NOMO-1 treated with dmso at 0.1 percent for 144 hours (cell line): ENCODE data around the gene YPEL2.
A peak's percentile ranks its signal among the peaks of the same experiment; 100 is the strongest.

Source experiments
- DNase-seq: peaks from one replicate; lab custom pipeline; 2025; ENCODE audit not compliant: unreplicated experiment; lab: John Stamatoyannopoulos, UW

YPEL2 gene

DNA sequence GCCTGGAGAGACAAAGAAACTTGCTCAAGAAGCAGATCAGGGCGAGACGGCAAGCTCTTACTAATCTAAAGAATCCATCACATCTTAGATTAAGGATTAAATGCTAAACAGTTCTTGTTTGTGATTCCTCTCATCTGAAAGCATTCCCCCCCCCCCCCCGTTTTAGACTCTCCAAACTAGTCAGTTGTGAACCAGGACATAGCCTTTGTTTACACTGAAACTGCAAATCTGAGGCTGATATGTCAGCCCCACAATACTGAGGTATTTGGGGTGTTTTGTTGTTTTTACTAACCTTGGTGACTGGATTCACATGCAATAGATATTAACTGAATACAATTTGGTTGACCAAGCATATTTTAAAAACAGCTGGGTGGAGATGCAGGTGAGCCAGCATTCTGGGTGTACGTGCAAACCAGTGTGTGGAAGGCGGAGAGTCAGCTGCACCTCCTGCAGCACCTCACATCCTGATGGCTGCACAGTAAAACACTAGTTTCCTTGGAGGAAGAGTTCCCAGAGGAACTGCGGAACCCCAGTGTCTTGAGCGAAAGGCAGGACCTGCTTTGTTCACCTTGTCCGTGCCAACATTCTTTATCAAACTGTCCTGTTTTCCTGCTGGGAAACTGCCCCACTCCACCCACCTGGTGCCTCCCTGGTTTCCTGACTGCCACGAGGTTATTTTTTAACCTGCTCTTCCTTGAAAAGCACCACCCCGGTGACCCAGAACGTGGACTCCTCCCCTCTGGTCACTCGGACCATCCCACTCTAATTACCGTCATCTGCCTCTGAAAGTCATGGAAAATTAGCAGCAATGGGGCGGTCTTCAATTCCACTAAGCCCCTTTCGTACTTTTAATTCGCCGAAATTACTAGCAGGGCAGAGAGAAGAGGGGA, 1.2 kb upstream of the YPEL2 start:
- no peak for DNase-seq

- no peak for DNase-seq
Measured at GRCh38 chr17:59331929-59332748, 684 bp downstream of the YPEL2 start.

- DNase-seq = no peak
Measured at GRCh38 chr17:59332749-59333377, 1.4 kb downstream of the YPEL2 start.

DNA sequence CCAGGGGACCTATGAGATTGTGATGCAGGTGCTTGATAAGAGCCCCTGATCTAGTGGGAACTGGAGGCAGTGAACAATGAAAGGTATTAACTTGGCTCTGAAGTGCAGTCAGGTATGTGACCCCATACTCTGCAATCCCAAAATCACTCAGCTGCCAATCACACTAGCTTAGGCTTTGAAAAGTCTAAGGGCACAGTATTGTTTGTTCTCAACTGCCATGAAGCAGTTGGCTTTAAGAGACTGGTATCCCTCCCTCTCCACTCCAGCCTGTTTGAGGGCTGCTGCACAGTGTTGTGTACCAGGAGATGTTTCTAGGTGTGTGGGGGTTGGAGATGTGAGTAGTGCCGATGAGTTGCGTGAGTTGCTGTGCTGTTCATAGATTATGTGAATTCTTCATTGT, 2.4 kb downstream of the YPEL2 start:
- no peak for DNase-seq

DNA sequence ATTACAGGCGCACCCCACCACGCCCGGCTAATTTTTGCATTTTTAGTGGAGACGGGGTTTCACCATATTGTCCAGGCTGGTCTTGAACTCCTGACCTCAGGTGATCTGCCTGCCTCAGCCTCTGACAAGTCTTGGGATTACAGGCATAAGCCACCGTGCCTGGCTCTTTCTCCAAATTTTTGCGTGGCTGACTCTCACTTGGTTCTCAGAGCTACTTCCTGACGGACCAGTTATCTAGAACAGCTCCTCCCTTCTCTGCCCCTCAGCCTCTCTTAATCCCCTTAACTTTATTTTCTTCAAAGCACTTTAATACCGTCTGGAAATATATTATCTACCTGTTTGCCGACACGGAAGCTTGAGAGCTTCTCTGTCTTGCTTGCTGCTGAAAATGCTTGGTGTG, 4.2 kb downstream of the YPEL2 start:
- DNase-seq = no peak

GRCh38 chr17:59337741-59338299, 6.4 kb downstream of the YPEL2 start:
- DNase-seq = no peak

- DNase-seq = no peak
Measured at GRCh38 chr17:59338498-59338897, 7.0 kb downstream of the YPEL2 start.

DNA sequence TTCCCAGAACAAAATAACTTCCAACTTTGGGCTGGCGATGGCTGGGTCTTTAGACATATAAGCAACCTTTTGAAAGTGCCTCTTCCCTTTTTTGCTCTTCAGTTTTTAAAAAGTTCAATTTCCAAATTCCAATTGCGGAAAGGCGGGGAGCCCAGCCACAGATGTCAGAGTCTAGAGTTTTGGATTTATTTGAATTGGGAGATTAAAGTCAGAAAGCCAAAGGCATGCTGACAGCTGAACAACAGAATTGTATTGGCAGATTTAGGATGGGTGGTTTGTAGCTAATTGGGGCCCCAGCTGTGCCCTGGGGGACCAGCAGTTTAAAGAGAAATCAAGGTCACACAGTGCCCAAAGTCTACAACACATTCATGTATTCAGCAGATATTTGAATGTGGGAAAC, 10.5 kb downstream of the YPEL2 start:
- DNase-seq = no peak

DNA sequence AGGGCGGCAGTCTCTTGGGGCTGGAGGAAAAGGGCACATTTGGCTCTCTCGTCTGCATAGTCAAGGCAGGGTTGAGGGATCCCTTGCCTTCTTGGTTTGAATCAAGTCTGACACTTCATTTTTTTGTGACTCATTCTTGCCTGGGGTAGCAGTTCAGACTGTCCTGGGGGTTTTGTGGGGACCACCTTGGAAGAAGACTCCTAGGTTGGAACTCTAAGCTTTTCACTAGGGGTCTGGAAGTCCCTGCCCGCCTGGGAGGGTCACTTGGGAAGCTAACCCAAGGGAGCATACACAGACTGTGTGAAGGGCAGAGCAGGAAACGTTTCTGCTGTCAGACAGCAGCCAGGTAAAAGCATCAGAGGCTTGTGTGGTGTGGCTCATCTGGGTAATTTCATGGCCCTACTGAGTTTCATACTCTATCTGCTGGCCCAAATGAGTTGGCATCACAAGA, 11.3 kb downstream of the YPEL2 start:
- DNase-seq = no peak

DNA sequence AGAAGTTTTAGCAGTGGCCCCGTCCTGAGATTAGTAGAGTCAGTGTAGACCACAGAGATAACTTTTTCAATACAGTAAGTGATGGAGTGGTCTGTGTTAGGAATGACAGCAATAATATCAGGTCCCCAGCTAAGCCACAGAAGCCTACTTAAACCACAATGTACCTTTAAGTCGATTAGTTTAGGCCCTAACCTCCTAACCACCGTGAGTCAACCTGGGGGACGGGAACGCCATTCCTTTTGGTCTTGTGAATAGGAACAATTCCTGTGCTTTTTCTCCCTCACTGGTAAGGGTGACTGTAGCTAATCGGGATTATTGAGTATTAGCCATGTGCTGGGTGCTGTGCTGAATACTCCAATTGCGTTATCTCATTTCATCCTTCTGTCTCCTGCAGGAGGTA, 14.0 kb downstream of the YPEL2 start:
- no peak for DNase-seq

- DNase-seq = no peak
Measured at GRCh38 chr17:59346341-59346740, 14.9 kb downstream of the YPEL2 start.

DNA sequence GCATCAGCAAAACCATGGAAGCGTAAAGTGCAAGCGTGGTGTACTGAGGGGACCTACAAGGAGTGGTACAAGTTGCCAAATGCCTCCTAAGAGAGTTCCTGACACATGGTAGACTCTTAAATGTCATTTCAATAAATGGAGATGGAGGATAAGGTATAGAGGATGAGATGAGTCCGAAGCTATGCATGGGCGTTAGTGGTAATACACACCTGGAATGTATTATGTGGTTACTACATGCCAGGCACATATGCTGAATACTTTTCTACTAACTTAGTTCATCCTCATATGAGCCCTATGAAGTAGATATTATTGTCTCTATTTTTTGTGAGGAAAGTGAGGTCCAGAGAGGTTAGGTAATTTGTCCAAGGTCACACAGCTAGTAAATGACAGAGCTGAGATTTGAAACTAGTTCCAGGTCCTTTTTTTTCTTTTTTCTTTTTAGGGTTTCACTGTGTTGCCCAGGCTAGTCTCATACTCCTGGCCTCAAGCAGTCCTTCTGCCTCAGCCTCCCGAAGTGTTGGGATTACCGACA, 15.5 kb downstream of the YPEL2 start:
- no peak for DNase-seq

DNA sequence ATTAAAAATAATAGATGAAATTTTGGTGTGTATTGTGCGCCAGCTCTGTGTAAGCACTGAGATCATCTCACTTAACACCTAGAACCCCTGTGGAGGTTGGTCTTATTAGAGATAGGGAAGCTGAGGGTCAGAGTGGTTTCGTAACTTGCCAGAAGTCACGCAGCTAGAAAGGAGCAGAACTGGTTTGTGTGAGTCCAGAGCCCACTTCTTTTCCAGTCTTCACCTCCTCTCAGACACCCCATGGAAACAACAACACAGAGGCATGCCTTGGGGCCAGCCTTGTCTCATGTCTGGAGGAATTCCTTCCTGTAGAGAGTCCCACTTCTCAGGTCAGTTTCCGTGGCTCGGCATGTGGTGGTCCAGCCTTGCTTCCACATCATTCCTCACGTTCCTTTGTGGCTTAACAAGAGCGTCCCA, 16.5 kb downstream of the YPEL2 start:
- peak; percentile 55 for DNase-seq

DNA sequence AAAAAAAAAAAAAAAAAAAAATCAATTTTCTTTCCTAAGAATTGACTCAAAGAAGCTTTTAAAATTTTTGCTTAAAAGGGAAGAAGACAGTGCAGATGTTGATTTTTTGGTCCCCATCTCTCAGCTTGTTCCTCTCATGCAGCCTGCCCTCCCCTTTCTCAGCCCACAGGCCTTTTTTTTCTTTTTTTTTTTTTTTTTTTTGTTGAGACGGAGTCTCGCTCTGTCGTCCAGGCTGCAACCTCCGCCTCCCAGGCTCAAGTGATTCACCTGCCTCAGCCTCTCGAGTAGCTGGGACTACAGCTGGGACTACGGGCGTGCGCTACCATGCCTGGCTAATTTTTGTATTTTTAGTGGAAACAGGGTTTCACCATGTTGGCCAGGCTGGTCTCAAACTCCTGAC, 17.7 kb downstream of the YPEL2 start:
- DNase-seq = no peak

DNA sequence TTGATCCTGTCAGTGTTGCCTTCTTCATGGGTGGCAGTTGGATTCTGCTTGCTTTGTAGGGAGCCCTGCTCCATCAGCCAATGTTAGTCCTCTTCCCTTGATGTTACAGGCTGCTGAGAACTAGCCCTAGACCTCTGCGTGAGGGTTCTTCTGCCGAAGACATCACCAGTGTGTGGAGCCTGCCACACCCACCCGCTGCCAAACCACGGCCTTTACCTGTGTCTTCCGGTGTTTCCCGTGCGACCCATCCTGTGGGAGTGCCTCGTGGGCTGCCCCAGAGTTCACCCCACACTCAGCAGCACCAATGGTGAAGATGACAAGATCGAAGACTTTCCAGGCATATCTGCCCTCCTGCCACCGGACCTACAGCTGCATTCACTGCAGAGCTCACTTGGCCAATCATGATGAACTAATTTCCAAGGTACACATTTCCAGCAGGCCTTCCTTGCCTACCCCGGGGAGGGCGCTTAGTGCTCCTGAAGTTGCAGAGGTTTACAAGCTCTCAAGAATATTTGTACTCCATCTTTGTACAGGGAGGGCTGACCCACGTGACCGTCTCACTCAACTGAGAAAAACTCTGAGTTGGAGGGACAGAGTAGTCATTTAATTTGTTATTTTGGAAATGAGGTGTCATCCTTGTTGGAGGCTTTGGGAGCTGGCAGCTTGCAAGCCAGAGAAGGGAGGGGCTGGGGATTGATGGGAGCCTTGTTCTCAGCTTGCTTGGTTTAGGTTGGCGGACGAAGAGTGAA, 21.8 kb downstream of the YPEL2 start:
- DNase-seq = no peak

GRCh38 chr17:59353936-59354755, 22.7 kb downstream of the YPEL2 start:
- no peak for DNase-seq

DNA sequence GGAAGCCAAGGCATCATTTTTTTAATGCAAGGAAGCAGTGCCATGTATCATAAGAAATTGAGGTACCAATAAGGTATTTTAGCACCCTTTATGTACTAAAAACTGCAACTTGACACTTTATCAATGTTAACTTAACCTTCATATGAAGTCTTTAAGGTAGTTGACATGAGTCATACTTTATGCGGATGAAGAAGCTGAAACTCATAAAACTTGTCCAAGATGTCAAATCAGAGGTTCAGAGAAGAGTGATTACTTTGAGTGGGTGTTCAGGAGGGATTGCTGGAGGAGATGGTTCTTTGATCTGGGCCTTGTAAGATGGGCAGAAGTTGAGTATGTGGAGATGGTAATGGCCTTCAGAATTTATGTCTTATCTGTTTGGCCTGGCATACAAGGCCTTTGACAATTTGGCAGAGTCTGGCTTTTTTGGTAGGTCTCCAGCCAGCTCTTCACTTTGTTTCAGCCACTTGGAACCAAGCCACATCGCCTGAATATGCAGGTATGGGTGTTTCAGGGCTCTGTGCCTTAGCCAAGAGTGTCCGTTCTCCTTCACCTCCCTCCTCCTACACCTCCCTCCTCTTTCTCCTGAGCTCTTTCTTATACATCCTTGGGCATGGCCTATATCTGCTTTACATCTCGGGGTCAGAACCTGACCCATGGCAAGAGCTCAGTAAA, 23.7 kb downstream of the YPEL2 start:
- no peak for DNase-seq

DNA sequence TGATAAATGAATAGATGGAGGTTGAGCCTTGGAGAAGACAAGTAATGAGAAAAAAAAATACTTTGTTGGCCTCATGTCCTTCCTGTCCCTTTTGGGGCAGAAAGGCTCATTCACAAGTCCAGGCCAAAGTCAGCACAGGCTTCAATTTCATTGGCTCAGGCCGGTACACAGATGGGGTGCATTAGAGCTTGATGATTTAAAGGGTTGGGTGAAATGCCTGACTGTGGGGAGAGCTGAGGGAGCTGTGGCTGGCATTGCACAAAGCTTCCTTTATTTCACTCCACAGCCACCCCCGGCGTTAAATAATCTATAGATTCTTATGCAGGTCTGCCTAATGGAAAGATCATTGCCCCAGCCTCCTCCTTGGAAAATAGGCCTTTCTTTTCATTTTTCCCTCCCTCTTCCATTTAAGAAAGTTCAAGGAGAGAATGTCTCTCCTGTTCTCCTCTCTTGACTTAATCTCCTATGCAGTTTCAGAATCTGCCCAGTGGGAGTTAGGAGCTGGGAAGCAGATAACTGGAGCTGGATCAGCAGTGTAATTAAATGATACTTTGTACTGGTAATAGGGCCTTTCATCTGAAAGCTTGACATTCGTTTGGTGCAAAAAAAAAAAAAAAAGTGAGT, 24.4 kb downstream of the YPEL2 start:
- DNase-seq = no peak
